ENCODE measurements around the gene SLC16A12. TPM values are rescaled to one million over a fixed set of nuclear protein-coding genes. Genes with fewer than 3 reads are reported as not detected.

Gene SLC16A12
- total RNA-seq, 1 donor from 2014 or later = 3.1 TPM

Other genes with a start within 250 kb of the SLC16A12 start
- gene IFIT2, start 233.5 kb downstream of the SLC16A12 start, total RNA-seq = 4.3 TPM
- gene IFIT3, start 207.6 kb downstream of the SLC16A12 start, total RNA-seq = 6.8 TPM
- gene IFIT1B, start 157.5 kb downstream of the SLC16A12 start, total RNA-seq = 0.81 TPM
- gene IFIT1, start 143.0 kb downstream of the SLC16A12 start, total RNA-seq = 9.8 TPM
- gene IFIT5, start 121.0 kb downstream of the SLC16A12 start, total RNA-seq = 11.5 TPM
- 8.8 TPM for gene PANK1, start 109.6 kb upstream of the SLC16A12 start, total RNA-seq
- gene KIF20B, start 166.0 kb upstream of the SLC16A12 start, total RNA-seq = 1.9 TPM